HK-2 (cell line): ENCODE results near the gene DNMT3A.

ENCODE experiments used
- DNase-seq: peaks from one replicate; pipeline ENCODE4 v3.0.0-alpha.2; 2018; ENCODE audit not compliant: unreplicated experiment

The DNMT3A gene

DNA sequence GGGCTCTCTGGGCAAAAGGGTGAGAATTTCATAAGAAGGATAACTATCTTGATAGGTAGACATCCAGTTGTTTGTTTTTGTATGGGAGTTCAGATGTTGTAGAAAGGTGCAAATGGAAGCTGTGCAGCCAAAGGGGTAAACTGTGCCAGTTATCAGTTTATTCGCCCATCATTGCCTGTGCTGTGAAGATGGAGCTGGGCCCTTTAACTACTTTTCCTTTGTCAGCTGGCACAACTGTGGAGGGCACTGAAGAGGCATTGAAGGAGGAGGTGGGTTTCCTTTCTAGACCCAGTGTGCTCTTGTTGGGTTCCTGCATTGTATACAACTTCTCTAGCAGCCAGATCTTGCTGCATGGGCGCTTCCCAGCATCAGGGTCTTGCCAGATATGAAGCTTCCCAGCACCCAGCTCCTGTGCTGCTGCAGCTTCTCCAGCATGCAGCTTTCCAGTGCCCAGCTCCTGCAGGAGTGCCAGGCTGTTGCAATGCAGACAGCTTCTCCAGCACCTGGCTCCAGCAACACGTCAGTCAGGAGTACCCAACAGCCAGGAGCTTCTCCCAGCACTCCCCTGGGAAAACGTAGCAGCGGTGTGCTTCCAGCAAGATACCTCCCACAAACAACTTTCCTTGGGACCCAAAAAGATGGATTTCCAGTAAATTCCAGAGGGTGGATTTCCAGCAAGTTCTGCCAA, 15.3 kb downstream of the DNMT3A start:
- no peak for DNase-seq

DNA sequence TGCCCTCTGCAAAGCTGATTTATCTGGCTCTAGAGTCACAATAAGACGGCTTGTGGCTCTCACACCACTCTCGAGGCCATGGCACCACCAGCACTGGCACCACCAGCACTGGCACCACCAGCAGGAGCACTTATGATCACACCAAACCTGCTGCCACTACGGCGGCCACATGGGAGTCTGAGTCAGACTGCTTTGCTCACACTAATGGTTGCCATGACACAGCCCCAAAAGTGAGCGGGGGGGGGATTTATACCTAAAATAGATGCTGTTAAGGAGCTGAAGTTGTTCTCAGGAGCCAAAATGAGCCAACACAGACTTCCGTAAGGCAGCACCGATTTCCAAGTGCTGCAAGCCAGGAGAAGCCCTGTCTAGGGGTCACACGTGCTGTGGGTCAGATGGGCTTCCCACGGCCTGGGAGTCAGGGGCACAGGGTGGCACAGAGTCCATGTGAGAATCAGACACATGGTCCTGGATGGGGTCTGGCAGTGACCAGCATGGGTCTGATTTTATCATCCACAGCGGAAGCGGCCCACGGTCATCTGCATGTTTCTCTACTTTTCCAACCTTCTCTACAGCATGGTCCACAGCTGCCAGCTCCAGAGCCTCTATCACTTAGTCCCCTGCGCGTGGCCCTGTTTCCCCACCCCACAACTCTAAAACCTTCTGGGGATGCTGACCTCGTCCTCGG, 16.7 kb downstream of the DNMT3A start:
- no peak for DNase-seq

DNA sequence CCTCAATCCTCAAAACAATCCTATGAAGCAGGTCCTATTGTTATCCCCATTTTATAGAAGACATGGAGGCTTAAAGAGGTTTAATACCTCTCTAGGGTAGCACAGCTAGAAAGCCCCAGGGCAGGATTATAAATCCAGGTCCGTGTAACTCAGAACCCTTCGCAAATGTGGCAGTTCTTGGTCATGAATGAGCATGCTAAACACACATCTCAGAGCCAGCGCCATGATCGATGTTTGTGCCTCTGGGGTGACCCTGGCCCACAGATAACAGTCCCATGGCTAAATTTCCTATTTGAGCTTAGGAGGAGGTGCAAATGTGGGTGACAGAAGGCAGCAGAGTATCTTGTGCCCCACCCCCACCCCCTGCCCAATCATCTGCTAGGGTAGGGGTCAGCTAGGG, 17.5 kb downstream of the DNMT3A start:
- DNase-seq: no peak

DNA sequence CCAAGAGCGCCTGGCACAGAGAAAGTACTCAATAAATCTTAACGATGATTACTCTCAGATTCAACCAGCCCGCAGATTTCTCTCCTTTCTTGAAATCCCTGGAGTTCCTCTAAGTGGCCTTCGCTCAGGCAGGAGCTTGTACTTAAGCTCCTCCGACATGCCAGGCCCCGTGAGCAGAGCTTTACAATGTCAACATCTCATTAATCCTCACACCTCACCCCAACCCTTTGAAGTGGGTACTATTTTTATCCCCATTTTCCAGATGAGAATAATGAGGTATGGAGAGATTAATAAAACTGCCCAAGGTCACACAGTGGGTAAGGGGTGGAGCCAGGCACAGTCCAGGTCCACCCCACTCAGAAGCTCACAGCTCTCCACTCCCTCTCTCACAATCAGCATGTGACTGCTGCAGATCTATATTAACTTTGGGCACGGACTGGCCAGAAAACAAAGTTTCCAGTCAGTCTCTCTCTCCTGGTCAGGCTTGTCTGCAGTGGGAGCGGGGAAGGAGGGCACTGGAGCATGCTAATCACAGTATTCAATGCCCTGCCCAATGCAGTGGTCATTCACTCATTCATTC, 18.0 kb downstream of the DNMT3A start:
- no peak for DNase-seq

DNA sequence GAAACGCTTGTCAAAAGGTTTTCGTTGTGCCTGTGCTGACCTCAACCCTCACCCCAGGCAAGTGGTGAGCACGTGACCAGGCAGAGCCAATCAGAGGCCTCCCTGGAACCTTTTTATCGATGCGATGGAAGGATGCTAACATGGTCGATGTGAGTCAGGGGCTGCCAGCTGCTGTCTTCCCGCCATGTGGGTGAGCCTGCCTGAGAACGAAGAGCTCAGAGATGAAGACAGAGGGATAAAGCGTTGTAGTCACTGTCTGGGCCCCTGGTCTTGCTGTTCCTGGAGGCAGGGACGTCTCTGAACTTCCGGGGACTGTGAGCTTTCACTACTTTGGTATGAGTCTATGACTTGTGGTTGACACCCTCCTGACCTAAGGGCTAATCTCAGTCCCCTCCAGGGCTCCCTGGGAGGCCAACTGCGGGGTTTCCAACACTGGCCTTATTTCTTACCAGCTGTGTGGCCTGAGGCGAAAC, 18.6 kb downstream of the DNMT3A start:
- no peak for DNase-seq

DNA sequence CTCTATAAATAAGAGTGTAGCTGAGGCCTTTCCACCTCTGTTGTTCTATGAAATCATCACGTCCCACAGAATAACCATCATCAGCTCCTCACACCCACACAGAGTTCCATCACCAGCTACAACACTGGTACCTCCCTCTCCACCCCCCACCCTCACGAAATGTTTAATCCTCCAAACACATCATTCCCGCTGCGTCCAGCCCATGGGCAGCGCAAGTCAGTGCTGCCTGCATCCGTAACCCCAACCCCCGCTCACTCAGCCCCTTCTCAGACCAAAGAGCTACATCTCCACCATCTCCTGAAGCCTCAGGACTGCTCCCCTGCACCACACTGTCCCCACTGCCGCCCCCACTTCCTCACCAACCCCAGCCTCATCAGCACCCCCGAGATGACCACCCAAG, 19.4 kb downstream of the DNMT3A start:
- no peak for DNase-seq

DNA sequence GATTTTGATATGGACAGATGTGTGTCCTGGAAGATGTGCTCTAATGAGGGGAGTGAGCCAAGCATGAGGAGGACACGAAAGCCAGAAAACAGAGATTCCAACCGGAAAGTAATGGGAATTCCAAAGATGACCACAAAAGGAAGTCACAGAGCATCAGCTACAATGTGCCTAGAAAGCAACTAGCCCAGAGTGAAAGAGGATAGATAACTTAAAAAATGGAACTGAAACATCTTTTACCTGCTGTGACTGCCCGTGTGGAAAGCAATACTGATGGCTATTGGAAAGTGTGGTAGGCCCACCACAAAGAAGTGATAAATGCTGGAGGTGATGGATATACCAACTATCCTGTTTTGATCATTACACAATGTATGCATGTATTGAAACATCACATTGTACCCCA, 21.6 kb downstream of the DNMT3A start:
- DNase-seq: no peak

DNA sequence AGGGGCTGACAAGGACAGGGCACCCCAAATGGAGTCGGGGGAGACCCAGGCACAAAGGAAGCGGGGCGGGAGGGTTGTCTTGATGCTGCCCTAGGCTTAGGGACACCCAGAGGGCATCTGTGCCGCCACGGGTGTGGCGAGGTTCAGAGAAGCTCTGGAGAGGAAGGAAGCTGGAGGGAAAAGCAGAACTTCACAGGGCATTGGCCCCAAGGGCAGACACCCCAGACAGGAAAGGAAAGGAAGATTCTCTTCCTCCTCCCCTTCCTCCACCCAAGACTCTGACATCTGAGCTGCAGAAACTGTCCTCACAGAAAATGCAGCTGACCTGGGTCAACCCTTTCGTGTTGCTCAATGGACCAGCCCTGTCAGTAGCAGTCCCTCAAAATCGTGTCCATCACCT, 25.6 kb downstream of the DNMT3A start:
- DNase-seq: no peak

DNA sequence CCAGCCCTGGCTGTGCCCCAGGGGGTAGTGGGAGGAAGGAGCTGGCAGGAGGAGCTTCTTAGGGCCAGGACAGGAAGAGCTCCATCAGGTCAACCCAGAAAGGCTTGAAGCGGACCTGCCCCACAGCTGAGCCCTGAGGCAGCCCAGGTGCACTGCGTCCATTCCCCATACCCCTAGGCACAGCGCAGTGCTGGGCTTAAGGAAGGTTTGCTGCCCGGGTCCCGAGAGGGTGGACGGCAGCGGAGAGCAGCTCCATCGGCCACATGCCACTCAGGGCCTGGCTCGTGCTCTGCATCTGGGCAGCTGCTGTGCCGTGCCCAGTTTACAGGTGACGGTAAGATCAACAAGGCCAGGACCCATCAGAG, 26.4 kb downstream of the DNMT3A start:
- DNase-seq: no peak

DNA sequence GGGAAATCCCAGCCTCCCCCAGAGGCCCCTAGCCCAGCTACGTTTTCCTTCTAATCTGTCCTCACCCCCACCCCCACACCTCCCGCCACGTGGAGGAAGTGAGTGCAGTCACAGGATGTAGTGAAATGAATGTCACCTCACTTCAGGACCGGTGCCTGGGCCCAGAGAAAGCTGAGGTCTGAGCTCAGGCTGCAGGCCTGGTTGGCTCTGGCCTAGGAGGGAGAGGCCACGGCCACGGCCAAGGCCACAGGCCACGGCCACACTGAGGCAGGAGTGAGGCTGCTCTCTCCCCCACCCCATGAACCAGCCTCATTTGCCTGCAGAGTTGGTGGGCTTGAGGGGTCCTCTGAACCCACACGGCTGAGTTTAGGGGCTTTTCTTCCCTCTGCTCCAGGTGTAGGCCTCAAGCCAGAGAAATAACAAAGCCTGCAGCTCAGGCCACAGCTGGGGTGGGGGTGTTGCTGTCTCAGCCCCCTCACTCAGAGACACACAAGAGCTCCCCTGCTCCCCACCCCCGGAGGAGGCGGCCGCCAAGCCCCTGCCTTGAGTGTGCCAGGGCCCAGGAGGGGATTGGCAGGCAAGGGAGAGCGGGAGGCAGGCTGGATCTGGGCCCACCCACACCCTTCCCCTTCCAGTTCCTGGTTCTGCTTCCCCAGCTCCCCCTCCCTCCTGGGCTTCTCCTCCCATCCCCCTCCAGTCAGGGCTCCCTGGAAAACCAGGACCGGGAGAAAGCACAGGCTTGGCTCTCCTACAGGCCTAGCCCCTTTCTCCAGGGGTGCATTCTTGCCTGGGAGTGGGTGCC, 27.0 kb downstream of the DNMT3A start:
- DNase-seq: no peak

DNA sequence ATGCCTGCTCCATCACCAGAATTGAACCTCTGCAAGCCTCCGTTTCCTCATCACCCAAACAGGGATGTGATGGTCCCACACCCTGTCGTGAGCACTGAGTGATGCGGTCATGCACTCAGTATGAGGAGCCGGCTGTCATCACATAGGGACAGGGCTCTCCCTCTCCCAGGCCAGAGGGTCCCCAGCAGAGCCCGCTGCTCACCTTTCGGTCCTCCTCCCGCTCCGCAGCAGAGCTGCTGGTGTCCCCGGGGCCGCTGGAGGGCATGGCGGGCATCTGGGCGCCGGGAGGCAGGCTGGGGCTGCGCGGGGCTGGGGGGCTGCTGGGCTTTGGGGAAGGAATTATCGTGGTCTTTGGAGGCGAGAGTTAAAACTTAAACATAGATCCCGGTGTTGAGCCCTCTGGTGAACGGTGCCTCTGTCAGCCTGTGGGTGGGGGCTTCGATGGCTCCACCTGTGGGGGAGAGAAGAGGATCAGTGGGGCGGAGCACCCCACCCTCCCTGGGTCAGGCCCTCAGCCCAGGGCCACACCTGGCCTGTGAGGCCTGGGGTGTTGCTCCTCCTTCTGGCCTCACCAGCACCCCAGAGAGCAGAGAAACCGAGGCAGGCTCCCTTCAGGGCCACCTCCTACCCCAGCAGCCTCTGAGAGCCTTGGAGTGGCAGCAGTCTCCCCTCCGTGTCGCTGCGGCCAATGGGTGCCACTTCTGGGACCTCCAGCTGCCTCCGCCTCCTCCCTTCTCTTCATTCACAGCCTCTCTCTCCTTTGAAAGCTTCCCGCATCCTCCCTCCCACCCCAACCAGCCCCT, 27.8 kb downstream of the DNMT3A start:
- DNase-seq: no peak

DNA sequence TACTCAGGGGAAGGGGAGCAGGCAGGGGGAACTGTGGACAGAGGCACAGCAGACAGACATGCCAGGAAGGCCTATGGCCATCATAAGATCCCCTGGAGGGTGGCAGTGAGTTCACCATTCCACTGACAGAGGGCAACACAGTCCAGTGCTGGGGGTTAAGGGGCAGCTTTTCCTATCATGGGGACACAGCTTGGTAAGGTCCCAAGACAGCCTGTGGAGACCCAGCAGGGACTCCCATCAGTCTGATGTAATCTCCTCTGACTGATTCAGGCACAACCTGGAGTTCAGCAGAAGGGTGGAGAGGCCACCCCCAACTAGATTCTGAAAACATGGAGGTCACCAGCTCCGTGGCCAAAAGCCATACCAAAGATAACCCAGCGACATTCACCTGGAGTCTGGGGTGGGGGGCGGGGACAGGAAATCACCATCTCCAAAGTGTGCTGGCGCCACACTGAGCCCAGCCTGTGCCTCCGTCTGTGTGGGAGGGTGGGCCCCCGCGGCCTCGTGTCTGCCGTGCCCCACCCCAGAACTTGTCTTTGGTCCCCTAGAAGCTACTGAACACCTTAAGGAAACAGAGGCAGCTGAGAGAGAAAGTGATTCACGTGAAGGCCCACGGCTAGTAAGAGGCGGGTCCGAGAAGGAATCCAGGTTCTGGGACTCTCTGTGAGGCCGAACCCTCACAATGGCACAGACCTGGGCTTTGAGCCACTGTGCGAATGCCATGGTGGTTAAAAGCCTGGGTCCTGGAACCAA, 28.6 kb downstream of the DNMT3A start:
- no peak for DNase-seq

DNA sequence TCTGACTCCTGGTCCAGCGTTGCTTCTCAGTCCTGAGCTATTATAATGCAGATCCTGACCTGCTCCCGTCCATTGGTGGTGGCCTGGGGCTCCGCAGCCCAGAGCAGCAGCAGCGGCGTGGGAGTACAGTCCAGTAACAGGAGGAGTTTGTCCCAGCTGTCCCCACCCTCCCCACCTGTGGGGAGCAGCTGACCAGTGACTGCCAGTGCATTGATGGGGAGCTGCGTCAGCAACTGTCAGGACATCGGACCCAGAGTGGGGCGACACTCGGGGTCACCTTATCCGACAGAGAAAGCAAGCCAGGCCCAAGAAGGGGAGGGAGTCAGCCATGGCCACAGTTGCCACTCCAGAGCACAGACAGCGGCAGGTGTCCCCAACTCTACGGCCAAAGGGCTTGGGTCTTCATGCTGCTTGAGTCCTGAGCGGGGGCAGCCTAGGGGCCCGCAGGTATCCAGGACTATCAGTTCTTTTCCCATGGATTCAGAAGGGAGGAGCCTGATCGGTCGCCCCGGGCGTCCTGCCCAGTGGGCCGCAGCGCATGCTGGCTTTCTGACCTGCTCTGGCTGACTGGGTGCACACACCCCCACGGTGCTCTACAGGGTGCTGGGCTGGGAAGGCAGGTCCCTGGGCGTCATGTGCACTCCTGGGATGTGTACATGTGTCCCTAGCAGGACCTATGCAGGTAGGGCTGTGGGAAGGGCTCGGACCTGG, 29.7 kb downstream of the DNMT3A start:
- no peak for DNase-seq

DNA sequence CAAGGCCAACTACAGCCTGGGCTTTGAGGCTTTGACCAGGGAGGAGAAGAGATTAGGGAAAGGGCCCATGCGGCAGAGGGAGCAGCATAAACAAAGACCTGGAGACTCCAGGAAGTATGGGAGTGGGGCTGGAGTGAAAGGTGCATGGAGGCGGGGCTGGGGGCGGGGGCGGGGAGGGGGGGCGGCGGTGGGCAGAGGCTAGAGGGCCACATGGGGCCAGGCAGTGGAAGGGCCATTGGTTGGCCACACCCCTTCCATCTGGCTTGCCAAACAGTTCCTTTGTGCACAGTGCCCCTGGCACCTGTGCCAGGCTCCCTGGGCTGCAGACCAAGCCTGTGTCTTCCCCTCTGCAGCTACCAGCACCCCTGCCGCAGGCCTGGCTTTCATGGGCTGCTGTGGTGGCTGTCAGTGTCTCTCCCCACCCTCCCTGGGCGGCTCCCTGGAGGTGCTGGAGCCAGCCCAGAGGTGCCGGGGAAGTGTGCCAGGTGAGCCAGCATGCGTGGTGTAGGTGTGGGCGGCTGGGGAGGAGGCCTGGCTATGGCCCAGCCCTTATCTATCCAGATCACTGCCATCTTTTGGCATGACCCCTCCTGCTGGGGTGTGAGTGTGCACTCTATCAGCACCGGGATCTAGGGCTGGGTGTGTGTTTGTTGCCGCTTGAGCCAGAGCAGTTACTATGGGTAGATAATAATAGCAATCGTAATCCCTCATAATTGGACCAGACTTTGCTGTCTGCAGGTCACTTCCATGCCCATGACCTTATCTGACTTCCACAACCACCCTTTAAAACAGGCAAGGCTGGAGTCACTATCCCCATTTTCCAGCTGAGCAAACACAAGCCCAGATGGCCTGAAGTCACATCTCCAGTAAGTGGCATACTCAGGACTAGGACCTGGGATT, 30.5 kb downstream of the DNMT3A start:
- DNase-seq: no peak

DNA sequence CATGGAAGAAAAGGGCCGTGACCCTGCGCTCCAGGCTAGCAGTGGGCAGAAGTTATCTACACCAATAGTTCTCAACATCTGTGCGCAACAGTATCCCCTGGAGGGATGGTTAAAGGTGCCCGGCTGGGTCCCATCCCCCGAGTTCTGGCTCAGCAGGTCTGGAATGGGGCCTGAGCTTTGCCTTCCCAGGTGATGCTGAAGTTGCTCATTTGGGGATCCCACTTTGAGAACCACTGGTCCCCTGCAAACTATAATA, 31.1 kb downstream of the DNMT3A start:
- no peak for DNase-seq

DNA sequence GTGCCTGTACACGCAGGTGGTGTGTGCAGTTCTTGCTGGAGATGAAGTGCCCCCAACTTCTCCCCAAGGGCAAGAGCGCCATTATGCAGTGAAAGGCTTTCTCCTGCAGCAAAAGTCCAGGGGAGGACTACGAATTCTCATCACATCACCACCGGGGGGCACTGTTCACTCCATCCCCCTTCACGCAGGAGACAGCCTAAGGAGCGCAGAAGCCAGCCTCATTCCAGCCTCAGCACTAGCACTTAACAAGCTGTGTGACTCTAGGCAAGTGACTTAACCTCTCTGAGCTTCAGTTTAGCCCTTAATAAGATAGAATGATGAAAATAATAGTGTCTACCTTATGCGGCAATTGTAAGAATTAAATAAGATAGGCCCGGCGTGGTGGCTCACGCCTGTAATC, 32.3 kb downstream of the DNMT3A start:
- DNase-seq: peak; percentile 44

DNA sequence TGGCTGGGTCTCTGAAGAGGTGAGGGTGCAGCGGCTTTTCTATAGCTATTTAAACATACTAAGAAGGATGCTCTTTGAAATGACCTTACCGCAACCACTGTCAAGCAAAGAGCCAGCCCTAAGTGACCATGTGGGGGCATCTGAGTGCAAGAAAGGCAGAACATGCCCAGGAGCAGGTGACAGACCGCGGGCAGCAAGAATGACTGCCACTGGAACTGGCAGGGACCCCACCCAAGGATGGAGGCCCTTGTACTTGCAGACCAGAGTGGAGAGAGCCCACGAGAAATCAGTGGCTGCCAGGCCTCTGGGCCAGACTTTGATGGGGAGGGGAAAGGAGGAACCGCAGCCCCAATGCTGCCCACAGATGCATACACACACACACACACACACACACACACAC, 33.1 kb downstream of the DNMT3A start:
- no peak for DNase-seq

DNA sequence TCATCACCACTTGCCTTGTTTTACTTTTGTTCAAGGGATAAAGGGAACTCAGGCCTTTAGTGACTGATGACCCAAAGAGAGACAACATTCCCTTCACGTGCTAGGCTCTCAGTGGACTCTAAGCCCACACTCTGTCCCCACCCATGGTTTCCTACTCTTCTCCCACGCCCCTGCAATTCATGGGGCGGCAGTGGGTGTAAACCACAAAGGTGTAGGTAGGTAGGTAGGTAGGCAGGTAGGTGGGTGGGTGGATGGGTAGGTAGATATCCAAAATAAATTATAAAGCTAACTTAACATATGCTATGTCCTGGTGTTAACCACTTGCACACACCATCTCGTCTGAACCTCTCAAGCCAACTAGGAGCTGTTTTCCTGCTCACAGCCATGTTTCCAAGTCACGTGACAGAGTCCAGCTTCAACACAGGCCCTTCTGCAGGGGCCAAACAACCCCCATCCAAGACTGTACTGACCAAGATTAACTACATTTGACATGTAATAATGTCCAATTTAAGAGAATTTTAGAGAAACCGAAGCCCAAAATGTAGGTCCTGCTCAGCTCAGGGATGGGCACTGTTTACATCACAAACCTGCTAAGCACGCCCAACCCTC, 33.7 kb downstream of the DNMT3A start:
- DNase-seq: no peak

DNA sequence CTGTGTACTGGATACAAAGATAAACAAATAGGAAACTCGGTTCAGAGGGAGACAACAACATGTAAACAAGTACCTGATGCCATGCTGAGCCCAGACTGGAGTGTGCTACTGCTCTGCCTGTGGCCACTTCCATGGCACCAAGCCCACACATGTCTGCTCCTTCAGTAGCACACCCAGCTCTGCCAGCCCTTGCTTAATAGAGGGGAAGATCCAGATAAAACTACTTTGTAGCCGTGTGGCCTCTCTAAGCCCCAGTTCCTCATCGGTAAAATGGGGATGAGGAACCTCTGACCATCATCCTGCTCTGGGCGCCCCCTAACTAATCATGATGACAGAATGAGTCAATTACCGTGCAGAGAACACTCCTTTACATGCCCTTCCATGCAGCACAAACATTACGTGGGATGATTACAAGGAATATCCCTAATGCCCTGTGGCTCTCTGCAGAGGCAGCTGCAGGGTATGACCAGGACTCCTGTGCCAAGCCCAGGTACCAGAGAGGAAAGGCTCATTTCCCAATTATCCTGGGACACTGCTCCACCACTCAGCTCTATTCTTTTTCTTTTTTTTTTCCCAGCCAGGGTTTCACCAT, 34.9 kb downstream of the DNMT3A start:
- no peak for DNase-seq
